ENCODE measurements around the gene VAMP5.

Gene VAMP5

GRCh38 chr2:85623991-85624390, 39.8 kb downstream of the VAMP5 start:
- no peak for DNase-seq (ENCODE audit: extremely low spot score)
- TF ChIP-seq FOXM1 (IDR thresholded peaks at IDR 0.05; ENCODE audit: borderline replicate concordance) (no peak), ELF4 (IDR thresholded peaks at IDR 0.05) (no peak), PKNOX1 (IDR thresholded peaks at IDR 0.05) (no peak), CTBP1 (IDR thresholded peaks at IDR 0.05; ENCODE audit: borderline replicate concordance) (no peak), L3MBTL2 (conservative IDR thresholded peaks at IDR 0.05) (no peak), NFRKB (IDR thresholded peaks at IDR 0.05) (no peak), FOXK2 (IDR thresholded peaks at IDR 0.05) (no peak), HDGF (IDR thresholded peaks at IDR 0.05; ENCODE audit: borderline replicate concordance) (no peak), SUZ12 (IDR thresholded peaks at IDR 0.05) (no peak), ZNF384 (IDR thresholded peaks at IDR 0.05) (no peak), TARDBP (IDR thresholded peaks at IDR 0.05) (no peak), LEF1 (IDR thresholded peaks at IDR 0.05; ENCODE audit: borderline replicate concordance) (no peak), BHLHE40 (IDR thresholded peaks at IDR 0.05; ENCODE audit: borderline replicate concordance) (no peak), FOXA1 (IDR thresholded peaks at IDR 0.05) (no peak), ARNT (IDR thresholded peaks at IDR 0.05) (no peak), SP1 (IDR thresholded peaks at IDR 0.05) (no peak)
- ChIA-PET CTCF (no interaction called here), POLR2A (interaction anchor here (1.0 kb wide), 1 partner anchor 12 kb away, joined by 3 read pairs; the partner anchor contains the start of gene C2orf68)

- POLR2A ChIA-PET: interaction anchor here (1.2 kb wide), 1 partner anchor 13 kb away, joined by 6 read pairs; the partner anchor contains the start of gene USP39
- TF ChIP-seq SUZ12 (IDR thresholded peaks at IDR 0.05) (no peak), FOXM1 (IDR thresholded peaks at IDR 0.05; ENCODE audit: borderline replicate concordance) (no peak), NFRKB (IDR thresholded peaks at IDR 0.05) (no peak), LEF1 (IDR thresholded peaks at IDR 0.05; ENCODE audit: borderline replicate concordance) (no peak), ZNF384 (IDR thresholded peaks at IDR 0.05) (no peak), ARNT (IDR thresholded peaks at IDR 0.05) (no peak), TARDBP (IDR thresholded peaks at IDR 0.05) (no peak), L3MBTL2 (conservative IDR thresholded peaks at IDR 0.05) (no peak), ELF4 (IDR thresholded peaks at IDR 0.05) (no peak), HDGF (IDR thresholded peaks at IDR 0.05; ENCODE audit: borderline replicate concordance) (no peak), BHLHE40 (IDR thresholded peaks at IDR 0.05; ENCODE audit: borderline replicate concordance) (no peak), FOXK2 (IDR thresholded peaks at IDR 0.05) (no peak)
- no peak for DNase-seq (ENCODE audit: extremely low spot score)
- CTCF ChIA-PET: no interaction called here
Observed at GRCh38 chr2:85628658-85629057, 44.4 kb downstream of the VAMP5 start.

- DNase-seq (ENCODE audit: extremely low spot score): no peak
- no peak for TF ChIP-seq ARNT (IDR thresholded peaks at IDR 0.05)
- no peak for TF ChIP-seq SP1 (IDR thresholded peaks at IDR 0.05)
- CTCF ChIA-PET: no interaction called here
- POLR2A ChIA-PET: no interaction called here
Observed at GRCh38 chr2:85631316-85631715, 47.1 kb downstream of the VAMP5 start.

- POLR2A ChIA-PET: interaction anchor here (2.4 kb wide), 1 partner anchor 40 kb away, joined by 6 read pairs; the partner anchor contains the start of gene RNF181
- no peak for DNase-seq (ENCODE audit: extremely low spot score)
- no peak for TF ChIP-seq SP1 (IDR thresholded peaks at IDR 0.05)
- TF ChIP-seq LEF1 (IDR thresholded peaks at IDR 0.05; ENCODE audit: borderline replicate concordance): no peak
- CTCF ChIA-PET: interaction anchor here (3.0 kb wide), 1 partner anchor 13 kb away, joined by 40 read pairs; no protein-coding TSS in a partner anchor
Observed at GRCh38 chr2:85635011-85635410, 50.8 kb downstream of the VAMP5 start.

GRCh38 chr2:85635636-85636035, 51.4 kb downstream of the VAMP5 start:
- ChIA-PET POLR2A (interaction anchor here (2.4 kb wide), 1 partner anchor 41 kb away, joined by 6 read pairs; the partner anchor contains the start of gene RNF181), CTCF (interaction anchor here (0.6 to 3.0 kb wide), 4 partner anchors 12 to 178 kb away, joined by 3 to 40 read pairs (median 6); partner anchors contain the start of gene MAT2A)
- no peak for TF ChIP-seq FOXA1 (IDR thresholded peaks at IDR 0.05)
- no peak for TF ChIP-seq SP1 (IDR thresholded peaks at IDR 0.05)
- TF ChIP-seq LEF1 (IDR thresholded peaks at IDR 0.05; ENCODE audit: borderline replicate concordance): no peak
- no peak for TF ChIP-seq HDGF (IDR thresholded peaks at IDR 0.05; ENCODE audit: borderline replicate concordance)
- TF ChIP-seq PKNOX1 (IDR thresholded peaks at IDR 0.05): no peak
- TF ChIP-seq L3MBTL2 (conservative IDR thresholded peaks at IDR 0.05): no peak
- no peak for TF ChIP-seq SUZ12 (IDR thresholded peaks at IDR 0.05)
- no peak for TF ChIP-seq ARNT (IDR thresholded peaks at IDR 0.05)
- TF ChIP-seq FOXK2 (IDR thresholded peaks at IDR 0.05): no peak
- TF ChIP-seq FOXM1 (IDR thresholded peaks at IDR 0.05; ENCODE audit: borderline replicate concordance): no peak
- no peak for TF ChIP-seq ZNF384 (IDR thresholded peaks at IDR 0.05)
- no peak for TF ChIP-seq TARDBP (IDR thresholded peaks at IDR 0.05)
- TF ChIP-seq CTBP1 (IDR thresholded peaks at IDR 0.05; ENCODE audit: borderline replicate concordance): no peak
- TF ChIP-seq BHLHE40 (IDR thresholded peaks at IDR 0.05; ENCODE audit: borderline replicate concordance): no peak
- TF ChIP-seq ELF4 (IDR thresholded peaks at IDR 0.05): no peak
- TF ChIP-seq NFRKB (IDR thresholded peaks at IDR 0.05): no peak
- no peak for DNase-seq (ENCODE audit: extremely low spot score)

- POLR2A ChIA-PET: no interaction called here
Observed at GRCh38 chr2:85642725-85643124, 58.5 kb downstream of the VAMP5 start.

More at GRCh38 chr2:85642725-85643124, 58.5 kb downstream of the VAMP5 start:
- CTCF ChIA-PET: no interaction called here
- DNase-seq (ENCODE audit: extremely low spot score): no peak
- TF ChIP-seq FOXA1 (IDR thresholded peaks at IDR 0.05) (no peak), TARDBP (IDR thresholded peaks at IDR 0.05) (no peak), SP1 (IDR thresholded peaks at IDR 0.05) (no peak), PKNOX1 (IDR thresholded peaks at IDR 0.05) (no peak), L3MBTL2 (conservative IDR thresholded peaks at IDR 0.05) (no peak), ARNT (IDR thresholded peaks at IDR 0.05) (no peak), LEF1 (IDR thresholded peaks at IDR 0.05; ENCODE audit: borderline replicate concordance) (no peak), HDGF (IDR thresholded peaks at IDR 0.05; ENCODE audit: borderline replicate concordance) (no peak), BHLHE40 (IDR thresholded peaks at IDR 0.05; ENCODE audit: borderline replicate concordance) (no peak), NFRKB (IDR thresholded peaks at IDR 0.05) (no peak), CTBP1 (IDR thresholded peaks at IDR 0.05; ENCODE audit: borderline replicate concordance) (no peak), FOXK2 (IDR thresholded peaks at IDR 0.05) (no peak), FOXM1 (IDR thresholded peaks at IDR 0.05; ENCODE audit: borderline replicate concordance) (no peak), ZNF384 (IDR thresholded peaks at IDR 0.05) (no peak), SUZ12 (IDR thresholded peaks at IDR 0.05) (no peak), ELF4 (IDR thresholded peaks at IDR 0.05) (no peak)

Data from HEK293T (cell line).